Effector memory CD4-positive, alpha-beta T cell (primary cell): ENCODE measurements around the gene HADHB.

Source experiments
- DNase-seq, 3 donors: peaks; one replicate each; pipeline ENCODE4 v3.0.0-alpha.2; 2020
- H3K27ac ChIP-seq: 2 replicates; pipeline ENCODE4 v1.7.0; 2013; ENCODE audit warnings: mild to moderate bottlenecking, low read length, moderate library complexity; ENCODE audit not compliant: insufficient read depth, poor library complexity, severe bottlenecking
- H3K27me3 ChIP-seq: replicated peaks from 2 replicates; pipeline ENCODE4 v1.7.0; 2013; ENCODE audit warnings: mild to moderate bottlenecking, low read length; ENCODE audit not compliant: insufficient read depth, control insufficient read depth, poor library complexity, severe bottlenecking
- H3K36me3 ChIP-seq: 2 replicates; pipeline ENCODE4 v1.7.0; 2013; ENCODE audit warnings: mild to moderate bottlenecking, low read length, moderate library complexity; ENCODE audit not compliant: control insufficient read depth, insufficient read depth
- H3K4me1 ChIP-seq: 2 replicates; pipeline ENCODE4 v1.7.0; 2013; ENCODE audit warnings: low read length, mild to moderate bottlenecking; ENCODE audit not compliant: control insufficient read depth, insufficient read depth, poor library complexity, severe bottlenecking
- H3K4me3 ChIP-seq: 2 replicates; pipeline ENCODE4 v1.7.0; 2013; ENCODE audit warnings: low read length, low read depth, mild to moderate bottlenecking; ENCODE audit not compliant: insufficient read depth, poor library complexity, severe bottlenecking
- H3K9me3 ChIP-seq: 2 replicates; pipeline ENCODE4 v1.7.0; 2013; ENCODE audit warnings: mild to moderate bottlenecking, low read length, moderate library complexity; ENCODE audit not compliant: control insufficient read depth
- total RNA-seq, 3 donors: gene quantifications; one replicate each; lab custom pipeline; 2026; lab: John Stamatoyannopoulos, UW

HADHB gene
- total RNA-seq: 40.6 to 53.1 (median 50.0) reads per million in 3 donors

GRCh38 chr2:26244309-26245230 is at the start of gene HADHB, which contains the start of gene HADHA:
HADHB (plus strand) TSS chr2:26244939; CDS start chr2:26254255, 9,316 bp downstream.
HADHA (minus strand) TSS chr2:26244632; CDS start chr2:26244596, 36 bp downstream.
- H3K9me3 ChIP-seq: no peaks in the 10 kb centered on the region
- peak within 1 kb of the TSS; percentile 99 for H3K4me3 ChIP-seq
- H3K27me3 ChIP-seq: no peaks in the 10 kb centered on the region
- peaks cover 15% of the 10 kb centered on the region for H3K4me1 ChIP-seq
- peak; percentile 62 to 78 (median 77) for DNase-seq
- peak within 1 kb of the TSS; percentile 99 for H3K27ac ChIP-seq
- no peaks in the 10 kb centered on the region for H3K36me3 ChIP-seq

GRCh38 chr2:26195040-26195984 is 49.4 kb upstream of the HADHB start:
- no peaks in the 10 kb centered on the region for H3K4me1 ChIP-seq
- peaks cover 87% of the 10 kb centered on the region for H3K36me3 ChIP-seq
- H3K9me3 ChIP-seq: no peaks in the 10 kb centered on the region
- no peak overlapping the region for H3K27ac ChIP-seq
- no peaks in the 10 kb centered on the region for H3K27me3 ChIP-seq
- DNase-seq: no peak
- H3K4me3 ChIP-seq: no peak overlapping the region

- peaks cover 84% of the 10 kb centered on the region for H3K36me3 ChIP-seq
- H3K9me3 ChIP-seq: no peaks in the 10 kb centered on the region
- DNase-seq: no peak
- H3K4me1 ChIP-seq: no peaks in the 10 kb centered on the region
- H3K27me3 ChIP-seq: no peaks in the 10 kb centered on the region
- H3K27ac ChIP-seq: no peak overlapping the region
- no peak overlapping the region for H3K4me3 ChIP-seq
Measured at GRCh38 chr2:26196683-26197418, 47.9 kb upstream of the HADHB start.

GRCh38 chr2:26197516-26197915 is 47.2 kb upstream of the HADHB start:
- H3K27me3 ChIP-seq: no peaks in the 10 kb centered on the region
- no peak overlapping the region for H3K4me3 ChIP-seq
- H3K36me3 ChIP-seq: peaks cover 83% of the 10 kb centered on the region
- no peak overlapping the region for H3K27ac ChIP-seq
- H3K4me1 ChIP-seq: no peaks in the 10 kb centered on the region
- no peak for DNase-seq
- no peaks in the 10 kb centered on the region for H3K9me3 ChIP-seq

GRCh38 chr2:26202981-26203490 is 41.7 kb upstream of the HADHB start:
- no peak for DNase-seq
- H3K27me3 ChIP-seq: no peaks in the 10 kb centered on the region
- H3K27ac ChIP-seq: no peak overlapping the region
- H3K36me3 ChIP-seq: peaks cover 53% of the 10 kb centered on the region
- no peaks in the 10 kb centered on the region for H3K4me1 ChIP-seq
- H3K4me3 ChIP-seq: no peak overlapping the region
- no peaks in the 10 kb centered on the region for H3K9me3 ChIP-seq

- H3K9me3 ChIP-seq: no peaks in the 10 kb centered on the region
- H3K27ac ChIP-seq: no peak overlapping the region
- DNase-seq: no peak
- peaks cover 60% of the 10 kb centered on the region for H3K36me3 ChIP-seq
- no peaks in the 10 kb centered on the region for H3K27me3 ChIP-seq
- no peak overlapping the region for H3K4me3 ChIP-seq
- H3K4me1 ChIP-seq: no peaks in the 10 kb centered on the region
Measured at GRCh38 chr2:26203906-26204305, 40.8 kb upstream of the HADHB start.

GRCh38 chr2:26212011-26212410 is 32.7 kb upstream of the HADHB start:
- Histone ChIP-seq H3K36me3 (peaks cover 70% of the 10 kb centered on the region), H3K9me3 (no peaks in the 10 kb centered on the region), H3K4me1 (no peaks in the 10 kb centered on the region)

GRCh38 chr2:26214759-26215158 is 30.0 kb upstream of the HADHB start:
- Histone ChIP-seq H3K9me3 (no peaks in the 10 kb centered on the region), H3K4me1 (no peaks in the 10 kb centered on the region), H3K36me3 (peaks cover 53% of the 10 kb centered on the region), H3K4me3 (no peak overlapping the region), H3K27ac (no peak overlapping the region), H3K27me3 (no peaks in the 10 kb centered on the region)
- no peak for DNase-seq

More at GRCh38 chr2:26212011-26212410, 32.7 kb upstream of the HADHB start:
- DNase-seq: no peak
- Histone ChIP-seq H3K4me3 (no peak overlapping the region), H3K27ac (no peak overlapping the region), H3K27me3 (no peaks in the 10 kb centered on the region)

GRCh38 chr2:26215833-26216232 is 28.9 kb upstream of the HADHB start:
- DNase-seq: no peak
- H3K36me3 ChIP-seq: peaks cover 51% of the 10 kb centered on the region
- no peaks in the 10 kb centered on the region for H3K4me1 ChIP-seq
- H3K4me3 ChIP-seq: no peak overlapping the region
- H3K9me3 ChIP-seq: no peaks in the 10 kb centered on the region
- H3K27me3 ChIP-seq: no peaks in the 10 kb centered on the region
- H3K27ac ChIP-seq: no peak overlapping the region
